ENCODE data around the gene PHLDA1. TPM values are rescaled to one million over a fixed set of nuclear protein-coding genes. Genes with fewer than 3 reads are reported as not detected.
"Not testable (repeated sequence)": the region's sequence is repeated elsewhere in the genome, so short reads cannot be mapped to it uniquely, and the experiment has no call there.

The PHLDA1 gene
- total RNA-seq, 2 experiments from 2014 or later = 6.5 TPM

DNA sequence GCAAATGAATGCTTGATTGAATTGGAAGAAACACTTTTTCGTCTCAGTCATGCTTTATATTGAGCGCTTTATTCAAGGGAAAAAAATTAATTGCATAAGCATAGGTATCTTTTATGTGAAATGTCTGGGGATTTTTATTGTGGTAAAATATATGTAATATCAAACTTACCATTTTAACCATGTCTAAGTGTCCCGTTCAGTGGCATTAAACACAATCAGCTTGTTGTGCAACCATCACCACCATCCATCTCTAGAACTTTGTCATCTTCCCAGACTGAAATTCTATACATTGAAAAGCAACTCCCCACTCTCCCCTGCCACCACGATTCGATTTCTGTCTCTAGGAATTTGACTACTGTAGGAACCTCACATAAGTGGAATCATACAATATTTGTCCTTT lies 39.8 kb downstream of the PHLDA1 start:
- POLR2A ChIA-PET = no interaction called here
- Histone ChIP-seq H3K4me1 (ENCODE audit: insufficient read depth, low read length) (no peaks in the 10 kb centered on the region), H3K27me3 (ENCODE audit: control insufficient read depth in 1 of 2, insufficient read depth in 2 of 2, low read length in 2 of 2) (no peaks in the 10 kb centered on the region), H3K9me3 (ENCODE audit: control insufficient read depth in 1 of 2, insufficient read depth in 1 of 2, low read length in 2 of 2) (no peaks in the 10 kb centered on the region), H3K36me3 (ENCODE audit: insufficient read depth, low read length) (no peaks in the 10 kb centered on the region), H3K4me3 (ENCODE audit: low read length) (no peak overlapping the region), H3K27ac (ENCODE audit: low read depth in 1 of 2, low read length in 2 of 2) (no peak overlapping the region)
- CTCF ChIA-PET = interaction anchor here (0.7 to 1.3 kb wide), 4 partner anchors 11 to 152 kb away, joined by 3 to 5 read pairs (median 3); no protein-coding TSS in a partner anchor
- Mint-ChIP-seq H3K27me3 (no peaks in the 10 kb centered on the region), H3K27ac (no peak overlapping the region), H3K4me3 (no peak overlapping the region), H3K9me3 (no peaks in the 10 kb centered on the region), H3K4me1 (ENCODE audit: low read depth) (no peaks in the 10 kb centered on the region), H3K36me3 (ENCODE audit: low read depth) (no peaks in the 10 kb centered on the region)
- TF ChIP-seq, protein P1, sequence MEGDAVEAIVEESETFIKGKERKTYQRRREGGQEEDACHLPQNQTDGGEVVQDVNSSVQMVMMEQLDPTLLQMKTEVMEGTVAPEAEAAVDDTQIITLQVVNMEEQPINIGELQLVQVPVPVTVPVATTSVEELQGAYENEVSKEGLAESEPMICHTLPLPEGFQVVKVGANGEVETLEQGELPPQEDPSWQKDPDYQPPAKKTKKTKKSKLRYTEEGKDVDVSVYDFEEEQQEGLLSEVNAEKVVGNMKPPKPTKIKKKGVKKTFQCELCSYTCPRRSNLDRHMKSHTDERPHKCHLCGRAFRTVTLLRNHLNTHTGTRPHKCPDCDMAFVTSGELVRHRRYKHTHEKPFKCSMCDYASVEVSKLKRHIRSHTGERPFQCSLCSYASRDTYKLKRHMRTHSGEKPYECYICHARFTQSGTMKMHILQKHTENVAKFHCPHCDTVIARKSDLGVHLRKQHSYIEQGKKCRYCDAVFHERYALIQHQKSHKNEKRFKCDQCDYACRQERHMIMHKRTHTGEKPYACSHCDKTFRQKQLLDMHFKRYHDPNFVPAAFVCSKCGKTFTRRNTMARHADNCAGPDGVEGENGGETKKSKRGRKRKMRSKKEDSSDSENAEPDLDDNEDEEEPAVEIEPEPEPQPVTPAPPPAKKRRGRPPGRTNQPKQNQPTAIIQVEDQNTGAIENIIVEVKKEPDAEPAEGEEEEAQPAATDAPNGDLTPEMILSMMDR (IDR thresholded peaks at IDR 0.05) = no peak
- intact Hi-C loops (cut with DNase I, micrococcal nuclease) = no loop called here
- ATAC-seq (ENCODE audit: poor library complexity) = no peak
- no peak for DNase-seq

DNA sequence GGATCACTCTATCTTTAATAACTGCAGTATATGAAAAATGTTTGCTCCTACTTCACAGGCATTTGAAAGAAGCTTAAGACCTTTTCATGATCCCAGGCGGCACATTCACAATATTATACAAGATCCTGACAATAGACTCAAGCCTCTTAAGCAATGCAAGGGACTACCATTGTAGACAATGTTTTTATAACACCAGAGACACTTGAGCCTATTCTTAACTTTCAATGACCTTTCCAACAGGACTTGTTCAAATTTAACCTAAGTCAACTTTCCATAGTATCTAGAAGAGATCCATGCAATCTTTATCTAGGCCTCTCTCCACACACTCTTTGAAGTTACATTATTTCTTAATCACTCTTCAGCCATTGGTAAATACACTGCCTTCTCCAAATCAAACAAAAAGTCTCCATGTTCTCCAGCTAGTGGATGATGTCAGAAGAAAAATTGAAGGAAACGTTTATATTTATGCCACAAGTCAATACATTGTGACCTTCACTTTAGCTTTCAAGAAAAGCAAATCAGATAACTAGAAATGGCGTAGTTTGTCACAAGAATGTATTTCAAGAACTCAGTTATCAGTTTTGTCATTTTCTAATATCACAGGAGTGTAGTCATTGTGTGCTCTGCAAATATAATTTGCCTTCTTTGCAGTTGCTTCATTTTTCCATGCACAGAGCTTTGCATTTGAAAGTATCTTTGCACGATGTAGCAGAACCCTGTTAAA lies 41.2 kb downstream of the PHLDA1 start:
- intact Hi-C loops (cut with DNase I, micrococcal nuclease) = no loop called here
- H3K27ac Mint-ChIP-seq = no peak overlapping the region
- Histone ChIP-seq H3K4me3 (ENCODE audit: low read length) (no peak overlapping the region), H3K9me3 (ENCODE audit: control insufficient read depth in 1 of 2, insufficient read depth in 1 of 2, low read length in 2 of 2) (no peaks in the 10 kb centered on the region), H3K27ac (ENCODE audit: low read depth in 1 of 2, low read length in 2 of 2) (no peak overlapping the region), H3K36me3 (ENCODE audit: insufficient read depth, low read length) (no peaks in the 10 kb centered on the region), H3K4me1 (ENCODE audit: insufficient read depth, low read length) (peaks cover 3% of the 10 kb centered on the region), H3K27me3 (ENCODE audit: control insufficient read depth in 1 of 2, insufficient read depth in 2 of 2, low read length in 2 of 2) (no peaks in the 10 kb centered on the region)
- ChIA-PET CTCF (no interaction called here), POLR2A (no interaction called here)
- H3K4me1 Mint-ChIP-seq (ENCODE audit: low read depth) = peaks cover 5% of the 10 kb centered on the region
- DNase-seq (no peak), ATAC-seq (ENCODE audit: poor library complexity) (no peak)
- TF ChIP-seq, protein P1 (IDR thresholded peaks at IDR 0.05) = no peak
- H3K9me3 Mint-ChIP-seq = no peaks in the 10 kb centered on the region
- H3K27me3 Mint-ChIP-seq = no peaks in the 10 kb centered on the region
- H3K4me3 Mint-ChIP-seq = no peak overlapping the region
- no peaks in the 10 kb centered on the region for H3K36me3 Mint-ChIP-seq (ENCODE audit: low read depth)

DNA sequence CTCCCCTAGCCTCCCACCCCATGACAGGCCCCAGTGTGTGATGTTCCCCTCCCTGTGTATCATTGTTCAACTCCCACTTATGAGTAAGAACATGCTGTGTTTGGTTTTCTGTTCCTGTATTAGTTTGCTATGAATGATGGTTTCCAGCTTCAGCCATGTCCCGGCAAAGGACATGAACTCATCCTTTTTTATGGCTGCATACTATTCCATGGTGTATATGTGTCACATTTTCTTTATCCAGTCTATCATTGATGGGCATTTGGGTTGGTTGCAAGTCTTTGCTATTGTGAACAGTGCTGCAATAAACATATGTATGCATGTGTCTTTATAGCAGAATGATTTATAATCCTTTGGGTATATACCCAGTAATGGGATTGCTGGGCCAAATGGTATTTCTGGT lies 43.9 kb downstream of the PHLDA1 start:
- H3K4me3 Mint-ChIP-seq; H3K36me3 ChIP-seq (ENCODE audit: insufficient read depth, low read length); intact Hi-C loops (cut with DNase I, micrococcal nuclease); H3K9me3 Mint-ChIP-seq; DNase-seq; H3K4me3 ChIP-seq (ENCODE audit: low read length); H3K27ac ChIP-seq (ENCODE audit: low read depth in 1 of 2, low read length in 2 of 2); ATAC-seq (ENCODE audit: poor library complexity); H3K27me3 ChIP-seq (ENCODE audit: control insufficient read depth in 1 of 2, insufficient read depth in 2 of 2, low read length in 2 of 2); H3K27ac Mint-ChIP-seq; H3K9me3 ChIP-seq (ENCODE audit: control insufficient read depth in 1 of 2, insufficient read depth in 1 of 2, low read length in 2 of 2); POLR2A ChIA-PET; H3K36me3 Mint-ChIP-seq (ENCODE audit: low read depth); H3K27me3 Mint-ChIP-seq: not testable (repeated sequence)
- H3K4me1 ChIP-seq (ENCODE audit: insufficient read depth, low read length) = peaks cover 18% of the 10 kb centered on the region
- peaks cover 21% of the 10 kb centered on the region for H3K4me1 Mint-ChIP-seq (ENCODE audit: low read depth)
- CTCF ChIA-PET = interaction anchor here (1.6 kb wide), 1 partner anchor 44 kb away, joined by 3 read pairs; the partner anchor contains the start of gene PHLDA1

Measured in CD4-positive, alpha-beta T cell (primary cell).